ENCODE results near the gene CAP2. TPM values are rescaled to one million over a fixed set of nuclear protein-coding genes. Genes with fewer than 3 reads are reported as not detected.

Gene CAP2
- total RNA-seq, 1 donor from 2014 or later, result 47.5 TPM

Small RNA genes within 50 kb of the gene (small RNA-seq; reads per million reads assigned to genes)
- gene SUMO2P13, result not detected

Other genes with a start within 250 kb of the CAP2 start
- 116 TPM for gene RBM24, start 112.2 kb upstream of the CAP2 start, total RNA-seq
- gene FAM8A1, start 206.7 kb downstream of the CAP2 start, total RNA-seq, result 18.3 TPM

Measured in skeletal muscle tissue (tissue), 2 donors.